Right cardiac atrium (tissue), 5 donors: ENCODE results near the gene PARD6G. TPM values are rescaled to one million over a fixed set of nuclear protein-coding genes. Genes with fewer than 3 reads are reported as not detected.
A peak's percentile ranks its signal among the peaks of the same experiment; 100 is the strongest.

ENCODE experiments used
- ATAC-seq, 2 donors: fragments of 200-7000 bp; cut with Tn5 transposase; one replicate each; pipeline versions ENCODE4 v1.8.0 to v1.9.1; 2020; ENCODE audit warnings: moderate library complexity in 2 of 2, mild to moderate bottlenecking in 1 of 2
- DNase-seq, 3 donors: peaks; one replicate each; pipeline ENCODE4 v3.0.0-alpha.2; 2020
- H3K27ac ChIP-seq: one replicate; pipeline ENCODE4 v1.5.1; 2013; ENCODE audit warnings: mild to moderate bottlenecking, low read length, control low read depth, moderate library complexity
- H3K27me3 ChIP-seq: one replicate; pipeline ENCODE4 v1.6.1; 2013; ENCODE audit not compliant: control insufficient read depth, insufficient read depth
- H3K4me1 ChIP-seq: one replicate; pipeline ENCODE4 v1.6.1; 2013; ENCODE audit warnings: low read length; ENCODE audit not compliant: control insufficient read depth, insufficient read depth
- H3K4me3 ChIP-seq: one replicate; pipeline ENCODE4 v1.5.1; 2013; ENCODE audit warnings: low read length, control low read depth
- H3K9me3 ChIP-seq: one replicate; pipeline ENCODE4 v1.6.1; 2013; ENCODE audit warnings: low read length; ENCODE audit not compliant: control insufficient read depth
- WGBS: extraction: QIAGEN DNeasy Blood & Tissue Kit; methylation state at CpG from one replicate; pipeline ENCODE4 v1.1.7; 2013; 5-methylcytosine and 5-hydroxymethylcytosine counted together
- intact Hi-C, 4 donors: fragments of 100-400 bp; cut with DNase I; formaldehyde crosslinking; loops; one replicate each; pipeline versions ENCODE4 v1.11.0 to v1.14.0; 2022 to 2023
- polyA plus RNA-seq: library from polyadenylated mRNA; stranded (reverse); fragments of 200-250 nt; gene quantifications from one replicate; pipeline ENCODE4 v1.2.3, GENCODE V29; 2013
- total RNA-seq, 4 donors: library from RNA; stranded (reverse); fragmentation: NEBNext Ultra II Directional; extraction: Animal tissue kit (Norgen Biotek cat#: 25700); gene quantifications; one replicate each; pipeline ENCODE4 v1.2.1, GENCODE V29; 2021
- donor health status: healthy with polysubstance abuse.
- donor health status: DM: no; HTN: yes; CAD: no.
- donor health status: DM: no; HTN: no; CAD: no.
- donor health status: DM: no; HTN: yes; CAD: no; lungs with severe emphysema.
- donor health status: DM: yes; HTN: yes; CAD: no.

Gene PARD6G
- total and polyA plus RNA-seq, 5 donors, result 2.5 to 5.0 (median 4.4) TPM

DNA sequence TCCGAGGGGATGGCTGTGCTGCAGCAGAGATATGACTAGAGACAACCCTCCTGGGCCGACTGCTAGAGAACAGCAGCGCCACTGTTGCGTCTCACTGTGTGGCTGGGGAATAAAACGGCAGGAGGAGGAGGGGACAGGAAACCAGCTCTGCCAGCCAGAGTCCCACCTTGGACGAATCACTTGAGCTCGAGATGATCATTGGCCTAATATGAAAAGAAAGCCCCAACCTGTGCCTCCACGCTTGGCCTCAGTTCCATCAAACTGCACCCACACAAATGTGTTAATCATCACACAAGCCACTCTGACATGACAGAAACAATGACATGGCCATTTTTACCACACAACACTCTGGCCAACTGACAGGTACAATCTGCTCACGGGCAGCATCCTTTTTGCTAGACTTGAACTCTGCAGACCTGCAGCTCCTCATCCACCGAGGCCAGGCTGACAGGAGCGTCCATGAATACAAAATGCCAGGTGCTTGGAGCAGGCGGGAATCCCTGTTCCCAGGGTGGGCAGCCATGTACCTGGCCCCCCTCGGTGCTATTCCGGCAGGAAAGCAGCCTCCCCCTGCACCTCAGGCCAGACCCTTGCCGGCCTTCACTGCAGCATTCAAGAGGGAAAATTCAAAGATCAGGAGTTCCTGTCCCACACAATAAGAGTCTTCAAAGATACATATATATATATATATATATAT, 52.3 kb downstream of the PARD6G start:
- intact Hi-C loops, result no loop called here
- 73% methylated on average over 15 of the region's 15 CpGs for WGBS
- no peak overlapping the region for H3K27ac ChIP-seq
- ATAC-seq (peak in 1 of 2 donors; percentile 12), DNase-seq (no peak)
- no peak overlapping the region for H3K4me3 ChIP-seq
- H3K4me1 ChIP-seq, result no peaks in the 10 kb centered on the region
- H3K27me3 ChIP-seq, result no peaks in the 10 kb centered on the region
- no peaks in the 10 kb centered on the region for H3K9me3 ChIP-seq

DNA sequence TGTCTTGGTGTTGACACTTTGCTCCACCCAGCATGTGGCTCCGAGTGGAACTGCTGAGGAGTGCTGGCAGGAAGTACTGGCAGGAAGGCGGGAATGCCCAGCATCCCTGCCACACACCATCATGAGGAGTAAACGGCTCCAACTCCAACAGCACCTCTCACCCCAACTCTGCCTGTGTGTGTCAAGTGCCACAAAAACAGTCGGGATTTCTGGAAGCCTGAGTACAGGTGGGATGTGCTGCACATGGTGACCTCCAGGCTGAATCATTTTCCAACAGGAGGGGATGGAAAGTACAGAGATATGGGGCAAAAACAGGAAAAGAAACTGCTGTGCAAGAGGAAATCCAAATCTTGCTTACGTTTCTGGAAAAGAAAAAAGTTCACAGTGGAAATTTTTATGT, 53.6 kb downstream of the PARD6G start:
- Histone ChIP-seq H3K9me3 (no peaks in the 10 kb centered on the region), H3K27ac (no peak overlapping the region), H3K4me1 (no peaks in the 10 kb centered on the region), H3K27me3 (no peaks in the 10 kb centered on the region), H3K4me3 (no peak overlapping the region)
- intact Hi-C loops, result no loop called here
- 52% methylated on average over 5 of the region's 5 CpGs for WGBS
- ATAC-seq, result peak in 1 of 2 donors; percentile 82
- no peak for DNase-seq

DNA sequence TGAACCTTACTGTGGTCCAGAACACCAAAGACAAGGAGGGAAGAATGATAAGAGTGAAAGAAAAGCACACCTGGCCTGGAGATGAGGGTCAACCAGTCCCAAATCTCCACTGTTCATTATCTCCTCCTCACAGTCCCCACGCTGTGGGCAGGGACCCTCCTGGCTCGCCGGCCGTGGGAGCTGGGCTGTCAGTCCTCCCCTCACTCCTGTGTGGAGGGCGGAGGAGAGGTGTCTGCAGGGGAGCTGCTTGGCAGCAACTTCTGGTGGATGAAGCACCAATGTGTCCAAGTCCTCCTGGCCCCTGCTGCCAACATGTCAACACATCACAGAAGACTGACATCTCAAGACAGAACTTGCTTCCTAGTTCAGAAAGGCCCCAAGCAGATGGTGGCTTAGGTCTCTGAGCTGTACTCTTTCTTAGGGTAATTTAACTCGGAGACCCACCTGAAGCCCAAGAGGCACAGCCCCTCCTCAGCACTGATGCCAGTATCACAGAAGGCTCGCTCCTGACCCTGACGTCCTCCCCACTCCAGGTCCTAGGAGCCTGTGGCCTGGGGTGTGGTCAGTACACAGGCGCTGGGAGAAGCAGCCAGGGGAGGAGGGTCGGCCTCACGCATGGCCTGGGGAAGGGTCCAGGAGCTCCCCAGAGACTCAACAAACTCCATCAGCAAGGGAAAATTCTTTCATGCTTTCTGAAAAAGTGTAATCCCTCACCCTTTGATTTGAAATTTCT, 54.5 kb downstream of the PARD6G start:
- ATAC-seq (no peak), DNase-seq (no peak)
- Histone ChIP-seq H3K27ac (no peak overlapping the region), H3K27me3 (no peaks in the 10 kb centered on the region), H3K4me1 (no peaks in the 10 kb centered on the region), H3K9me3 (no peaks in the 10 kb centered on the region), H3K4me3 (no peak overlapping the region)
- intact Hi-C loops, result no loop called here
- WGBS, result 95% methylated on average over 11 of the region's 11 CpGs

DNA sequence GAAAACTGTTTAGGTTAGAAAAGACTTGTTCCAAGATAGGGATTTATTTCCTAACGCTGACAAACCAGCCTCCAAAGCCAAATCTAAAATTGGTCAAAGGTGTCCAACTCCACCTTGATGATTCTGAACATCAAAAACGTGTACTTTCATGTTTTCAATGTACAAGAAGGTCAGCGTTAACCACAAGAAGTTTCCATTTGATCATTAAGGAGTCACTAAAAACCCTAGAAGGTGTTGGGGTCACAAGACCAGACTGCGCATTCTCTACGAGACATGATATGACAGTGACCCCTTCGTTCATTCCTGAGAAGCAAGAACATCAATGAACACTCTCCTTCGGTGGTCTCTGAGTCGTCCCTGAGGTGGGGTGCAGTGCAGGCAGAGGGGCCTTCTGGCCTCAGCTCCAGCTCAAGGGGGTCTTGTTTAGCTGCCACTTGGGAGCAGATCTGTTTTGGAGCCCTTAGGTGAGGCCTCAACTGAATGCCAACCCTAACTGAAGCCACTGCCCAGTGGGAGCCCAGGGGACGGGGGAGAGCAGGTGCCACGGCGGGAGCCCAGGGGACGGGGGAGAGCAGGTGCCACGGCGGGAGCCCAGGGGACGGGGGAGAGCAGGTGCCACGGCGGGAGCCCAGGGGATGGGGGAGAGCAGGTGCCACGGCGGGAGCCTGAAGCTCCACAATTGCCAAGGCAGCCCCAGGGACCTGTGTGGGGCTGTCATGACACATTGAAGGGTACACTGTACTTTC, 55.2 kb downstream of the PARD6G start:
- intact Hi-C loops, result no loop called here
- Histone ChIP-seq H3K4me3 (no peak overlapping the region), H3K27ac (no peak overlapping the region), H3K4me1 (no peaks in the 10 kb centered on the region), H3K9me3 (no peaks in the 10 kb centered on the region), H3K27me3 (no peaks in the 10 kb centered on the region)
- DNase-seq (no peak), ATAC-seq (no peak)
- 89% methylated on average over 16 of the region's 19 CpGs for whole genome bisulfite sequencing

DNA sequence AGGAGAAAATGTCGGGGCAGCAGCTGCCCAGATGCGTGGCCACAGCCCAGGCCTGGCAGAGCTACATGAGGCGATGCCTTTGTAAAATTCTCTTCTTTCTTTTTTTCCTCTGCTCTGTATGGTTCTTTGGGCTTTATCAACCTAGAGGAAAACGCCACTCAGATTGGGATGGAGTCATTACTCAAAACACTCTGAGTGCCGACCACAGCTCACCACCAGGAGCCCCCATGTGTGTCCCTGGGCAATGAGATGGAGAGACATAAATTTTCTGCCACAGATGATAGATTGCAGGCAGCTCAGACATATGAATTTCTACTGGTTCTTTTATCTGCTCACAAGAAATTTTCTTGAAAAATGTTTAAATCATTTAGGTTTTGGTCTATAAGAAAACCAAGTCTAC, 56.0 kb downstream of the PARD6G start:
- no peak for DNase-seq
- Histone ChIP-seq H3K4me3 (no peak overlapping the region), H3K4me1 (no peaks in the 10 kb centered on the region), H3K9me3 (no peaks in the 10 kb centered on the region), H3K27ac (no peak overlapping the region), H3K27me3 (no peaks in the 10 kb centered on the region)
- ATAC-seq, result no peak
- intact Hi-C loops, result no loop called here
- 93% methylated on average over 5 of the region's 5 CpGs for WGBS

DNA sequence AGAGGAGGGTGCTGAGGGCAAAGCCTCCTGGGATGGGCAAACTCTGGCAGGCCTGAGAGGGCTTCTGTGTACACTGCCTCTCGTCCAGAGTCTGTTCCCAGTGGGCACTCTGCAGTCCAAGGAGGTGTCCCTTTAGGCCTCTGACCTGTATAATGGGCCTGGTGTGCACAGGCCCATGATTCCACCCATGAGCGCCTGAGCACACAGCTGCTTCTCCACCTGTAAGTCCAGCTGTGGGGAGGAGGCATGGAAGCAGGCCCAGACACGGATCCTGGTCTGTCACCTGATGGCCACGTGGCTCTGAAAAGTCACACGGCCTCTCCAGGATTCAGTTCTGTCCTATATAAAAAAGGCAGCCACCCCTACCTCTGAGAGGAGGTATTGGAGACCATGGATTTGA, 57.0 kb downstream of the PARD6G start:
- Histone ChIP-seq H3K4me1 (no peaks in the 10 kb centered on the region), H3K27ac (no peak overlapping the region), H3K4me3 (no peak overlapping the region), H3K9me3 (no peaks in the 10 kb centered on the region), H3K27me3 (no peaks in the 10 kb centered on the region)
- no peak for DNase-seq
- no peak for ATAC-seq
- intact Hi-C loops, result no loop called here
- 90% methylated on average over 5 of the region's 5 CpGs for WGBS

DNA sequence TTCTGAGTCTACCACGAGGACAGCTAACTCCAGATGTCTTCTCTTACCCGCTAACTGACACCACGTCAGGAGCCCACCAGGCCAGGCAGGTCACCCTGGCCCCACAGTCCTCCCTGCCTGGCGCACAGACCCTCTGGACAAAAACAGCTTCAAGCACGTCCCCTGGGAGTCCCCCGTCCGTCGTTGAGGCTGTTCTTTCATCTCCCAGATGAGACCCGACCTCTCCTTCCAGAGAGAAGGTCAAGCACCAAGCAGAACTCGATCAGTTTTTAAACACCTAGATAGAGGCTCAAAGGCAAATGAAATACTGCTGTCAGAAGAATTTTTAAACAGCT, 57.8 kb downstream of the PARD6G start:
- Histone ChIP-seq H3K27me3 (no peaks in the 10 kb centered on the region), H3K4me1 (no peaks in the 10 kb centered on the region), H3K27ac (no peak overlapping the region), H3K4me3 (no peak overlapping the region), H3K9me3 (no peaks in the 10 kb centered on the region)
- DNase-seq (no peak), ATAC-seq (no peak)
- intact Hi-C loops, result no loop called here
- WGBS, result 70% methylated on average over 10 of the region's 10 CpGs

DNA sequence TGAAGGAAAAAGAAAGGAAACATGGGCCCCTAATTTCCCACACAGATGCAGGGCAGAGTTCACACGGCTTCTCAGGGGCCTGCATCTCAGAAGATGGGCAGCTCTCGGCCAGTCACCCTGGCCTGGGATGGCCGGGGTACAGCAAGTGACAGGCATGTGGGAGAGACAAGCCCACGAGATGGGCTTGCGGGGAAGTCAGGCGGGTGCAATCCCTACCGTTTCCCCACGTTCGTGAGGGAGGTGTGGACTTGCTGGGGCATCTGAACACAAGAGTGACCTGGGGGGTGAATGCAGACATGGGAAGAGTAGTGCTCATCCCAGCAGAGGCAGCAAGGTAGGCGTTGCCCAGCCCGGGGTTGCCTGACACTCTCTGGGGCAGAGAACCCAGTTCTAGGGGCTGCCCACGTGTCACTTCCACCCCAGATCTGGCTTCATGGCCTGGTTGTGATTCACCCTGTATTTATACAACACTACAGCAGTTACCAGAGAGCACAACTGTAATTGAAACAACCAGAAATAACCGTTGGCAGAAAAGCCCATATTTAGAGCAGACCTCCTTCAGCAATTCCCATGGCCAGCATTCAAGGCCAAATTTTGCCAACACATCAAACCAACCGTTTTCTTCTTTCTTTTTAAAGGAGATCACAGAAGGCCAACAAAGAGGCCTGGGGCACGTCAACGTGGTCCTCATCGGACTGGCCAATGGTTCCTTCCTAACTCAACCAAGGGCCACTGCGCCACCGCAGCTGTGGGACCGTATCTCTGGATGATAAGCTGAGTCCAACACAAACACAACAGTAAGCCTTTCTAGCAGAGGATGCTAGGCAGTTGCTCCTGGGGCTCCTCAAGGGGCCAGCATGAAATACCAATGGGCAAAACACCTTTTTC, 58.4 kb downstream of the PARD6G start:
- WGBS, result 76% methylated on average over 20 of the region's 20 CpGs
- no peaks in the 10 kb centered on the region for H3K9me3 ChIP-seq
- no peaks in the 10 kb centered on the region for H3K4me1 ChIP-seq
- no peak overlapping the region for H3K4me3 ChIP-seq
- intact Hi-C loops, result no loop called here
- DNase-seq (no peak), ATAC-seq (peak in 1 of 2 donors; percentile 42)
- no peak overlapping the region for H3K27ac ChIP-seq
- no peaks in the 10 kb centered on the region for H3K27me3 ChIP-seq

DNA sequence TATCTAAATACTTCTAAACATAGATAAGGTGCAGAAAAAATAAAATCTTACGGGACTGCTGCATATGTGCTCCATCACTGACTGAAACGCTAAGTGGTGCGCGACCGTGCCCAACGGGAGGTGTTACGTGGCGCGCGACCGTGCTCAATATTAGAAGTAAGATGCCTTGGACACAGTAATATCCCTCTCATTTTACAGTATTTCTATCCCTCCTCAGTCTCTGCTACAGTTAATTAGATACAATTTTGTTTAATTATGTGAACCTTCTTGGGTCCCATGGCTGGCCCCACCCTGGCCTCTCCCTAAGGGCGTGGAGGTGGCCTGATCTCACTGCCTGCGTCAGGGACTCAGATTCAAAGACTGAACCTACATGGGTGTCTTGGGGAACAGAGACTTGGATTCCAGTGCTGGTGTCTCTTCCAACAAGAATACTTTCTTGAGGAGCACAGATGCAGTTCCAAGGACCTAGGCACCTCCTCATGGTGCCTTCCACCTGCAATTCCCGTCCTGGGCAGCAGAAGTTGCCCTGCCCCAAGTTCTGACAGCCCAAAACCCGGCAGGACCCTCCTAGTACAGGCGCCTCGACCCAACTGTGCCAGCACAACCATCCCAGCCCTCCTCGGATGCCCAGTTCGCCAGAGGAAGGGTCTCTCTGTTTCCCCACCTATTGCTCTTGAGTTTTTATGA, 59.2 kb downstream of the PARD6G start:
- H3K27me3 ChIP-seq, result no peaks in the 10 kb centered on the region
- intact Hi-C loops, result no loop called here
- WGBS, result 95% methylated on average over 19 of the region's 19 CpGs
- no peaks in the 10 kb centered on the region for H3K4me1 ChIP-seq
- H3K4me3 ChIP-seq, result no peak overlapping the region
- no peak for ATAC-seq
- no peak overlapping the region for H3K27ac ChIP-seq
- H3K9me3 ChIP-seq, result no peaks in the 10 kb centered on the region
- DNase-seq, result no peak

DNA sequence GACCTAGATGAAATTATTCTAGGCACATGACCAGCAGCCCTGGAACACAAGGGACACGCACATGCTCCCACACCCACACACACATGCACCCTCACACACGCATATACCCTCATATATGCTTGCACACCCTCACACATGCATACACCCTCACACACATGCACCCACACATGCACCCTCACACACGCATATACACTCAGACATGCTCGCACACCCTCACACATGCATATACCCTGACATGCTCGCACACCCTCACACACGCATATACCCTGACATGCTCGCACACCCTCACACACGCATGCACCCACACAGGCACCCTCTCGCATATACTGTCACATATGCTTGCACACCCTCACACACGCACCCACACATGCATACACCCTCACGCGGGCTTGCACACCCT, 61.8 kb downstream of the PARD6G start:
- intact Hi-C loops, result no loop called here

More for the DNA sequence above, 61.8 kb downstream of the PARD6G start:
- H3K9me3 ChIP-seq, result no peaks in the 10 kb centered on the region
- H3K27ac ChIP-seq, result no peak overlapping the region
- no peak overlapping the region for H3K4me3 ChIP-seq
- no peaks in the 10 kb centered on the region for H3K27me3 ChIP-seq
- 96% methylated on average over 12 of the region's 12 CpGs for WGBS
- DNase-seq (no peak), ATAC-seq (no peak)
- H3K4me1 ChIP-seq, result no peaks in the 10 kb centered on the region
